Measurements from ENCODE around the gene PFKM.
"Not testable (repeated sequence)": the region's sequence is repeated elsewhere in the genome, so short reads cannot be mapped to it uniquely, and the experiment has no call there.

The PFKM gene

DNA sequence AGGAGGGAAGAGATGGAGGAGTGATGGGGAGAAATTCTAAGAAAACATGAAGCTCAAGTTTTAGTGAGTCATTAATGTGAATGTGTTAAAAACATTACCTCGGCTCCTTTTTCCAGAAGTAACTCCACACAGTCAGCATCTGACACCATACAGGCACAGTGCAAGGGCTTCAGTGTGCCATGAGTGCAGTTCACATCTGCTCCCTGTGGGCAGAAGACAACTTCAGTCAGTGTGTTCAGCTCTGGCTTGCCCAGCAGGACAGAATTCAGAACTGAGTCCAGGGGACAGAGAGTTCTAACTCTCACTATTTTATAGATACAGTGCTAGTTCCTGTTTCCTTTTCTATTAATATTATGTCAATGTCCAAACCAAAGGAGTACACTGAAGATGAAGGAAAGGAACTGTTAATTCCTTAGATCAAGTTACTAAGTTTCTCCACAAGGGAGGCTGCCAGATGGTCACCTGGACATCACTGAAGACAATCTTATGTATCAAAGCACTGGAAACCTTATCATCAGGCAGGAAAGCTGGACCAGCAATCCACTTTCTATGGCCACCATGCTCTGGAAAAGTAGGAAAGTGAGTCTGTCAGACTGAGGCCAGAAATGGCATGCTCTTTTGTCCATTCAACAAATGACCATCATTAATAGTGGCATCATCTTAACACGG lies 32.1 kb downstream of the PFKM start:
- Histone ChIP-seq H3K36me3 (ENCODE audit: low read depth) (peaks cover 60% of the 10 kb centered on the region), H3K4me3 (ENCODE audit: severe bottlenecking) (no peak overlapping the region)

DNA sequence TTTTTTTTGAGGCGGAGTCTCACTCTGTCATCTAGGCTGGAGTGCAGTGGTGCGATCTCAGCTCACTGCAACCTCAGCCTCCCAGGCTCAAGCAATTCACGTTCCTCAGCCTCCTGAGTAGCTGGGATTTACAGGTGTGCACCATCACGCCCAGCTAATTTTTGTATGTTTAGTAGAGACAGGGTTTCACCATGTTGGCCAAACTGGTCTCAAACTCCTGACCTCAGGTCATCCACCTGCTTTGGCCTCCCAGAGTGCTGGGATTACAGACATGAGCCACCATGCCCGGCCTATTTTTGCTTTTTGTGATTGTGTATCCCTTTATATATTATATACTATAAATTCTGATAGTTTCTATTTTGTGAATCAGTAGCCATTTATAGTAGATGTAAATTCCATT lies 36.6 kb downstream of the PFKM start:
- not testable (repeated sequence) for DNase-seq (ENCODE audit: low spot score); H3K9me3 ChIP-seq (ENCODE audit: severe bottlenecking); H3K4me3 ChIP-seq (ENCODE audit: severe bottlenecking); ATAC-seq (ENCODE audit: low read depth); H3K4me1 ChIP-seq (ENCODE audit: insufficient read depth, poor library complexity, severe bottlenecking); H3K27ac ChIP-seq (ENCODE audit: poor library complexity, severe bottlenecking); H3K27me3 ChIP-seq (ENCODE audit: insufficient read depth, poor library complexity, severe bottlenecking)
- H3K36me3 ChIP-seq (ENCODE audit: low read depth) = peaks cover 30% of the 10 kb centered on the region

More for the DNA sequence above, 32.1 kb downstream of the PFKM start:
- Histone ChIP-seq H3K9me3 (ENCODE audit: severe bottlenecking) (no peaks in the 10 kb centered on the region), H3K27me3 (ENCODE audit: insufficient read depth, poor library complexity, severe bottlenecking) (no peaks in the 10 kb centered on the region), H3K27ac (ENCODE audit: poor library complexity, severe bottlenecking) (no peak overlapping the region), H3K4me1 (ENCODE audit: insufficient read depth, poor library complexity, severe bottlenecking) (no peaks in the 10 kb centered on the region)
- 0 out of 3 replicates have a peak, but pooled peaks have one; percentile 29 for ATAC-seq (ENCODE audit: low read depth)
- DNase-seq (ENCODE audit: low spot score) = no peak
- TF ChIP-seq, protein P1, sequence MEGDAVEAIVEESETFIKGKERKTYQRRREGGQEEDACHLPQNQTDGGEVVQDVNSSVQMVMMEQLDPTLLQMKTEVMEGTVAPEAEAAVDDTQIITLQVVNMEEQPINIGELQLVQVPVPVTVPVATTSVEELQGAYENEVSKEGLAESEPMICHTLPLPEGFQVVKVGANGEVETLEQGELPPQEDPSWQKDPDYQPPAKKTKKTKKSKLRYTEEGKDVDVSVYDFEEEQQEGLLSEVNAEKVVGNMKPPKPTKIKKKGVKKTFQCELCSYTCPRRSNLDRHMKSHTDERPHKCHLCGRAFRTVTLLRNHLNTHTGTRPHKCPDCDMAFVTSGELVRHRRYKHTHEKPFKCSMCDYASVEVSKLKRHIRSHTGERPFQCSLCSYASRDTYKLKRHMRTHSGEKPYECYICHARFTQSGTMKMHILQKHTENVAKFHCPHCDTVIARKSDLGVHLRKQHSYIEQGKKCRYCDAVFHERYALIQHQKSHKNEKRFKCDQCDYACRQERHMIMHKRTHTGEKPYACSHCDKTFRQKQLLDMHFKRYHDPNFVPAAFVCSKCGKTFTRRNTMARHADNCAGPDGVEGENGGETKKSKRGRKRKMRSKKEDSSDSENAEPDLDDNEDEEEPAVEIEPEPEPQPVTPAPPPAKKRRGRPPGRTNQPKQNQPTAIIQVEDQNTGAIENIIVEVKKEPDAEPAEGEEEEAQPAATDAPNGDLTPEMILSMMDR (IDR thresholded peaks at IDR 0.05; ENCODE audit: poor library complexity, severe bottlenecking) = no peak

DNA sequence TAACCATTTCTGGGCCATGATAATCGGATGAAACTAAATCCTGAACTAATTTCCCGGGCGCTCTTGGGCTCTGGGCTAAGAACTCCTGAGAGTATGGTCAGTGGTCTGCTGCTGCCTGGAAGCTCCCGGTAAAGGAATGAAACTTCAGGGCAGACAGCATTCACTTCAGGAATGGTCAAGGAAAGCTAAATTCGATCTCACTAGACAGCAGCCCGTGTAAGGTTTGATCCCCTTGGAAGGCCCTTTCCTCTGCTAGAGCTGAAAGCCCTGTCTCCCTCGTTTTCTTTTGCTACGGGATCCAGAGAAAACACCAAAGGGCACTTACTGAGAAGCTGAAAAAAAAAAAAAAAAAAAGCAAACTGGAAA lies 37.5 kb downstream of the PFKM start:
- peak overlapping the region; percentile 71 for H3K4me3 ChIP-seq (ENCODE audit: severe bottlenecking)
- no peak overlapping the region for H3K27ac ChIP-seq (ENCODE audit: poor library complexity, severe bottlenecking)

DNA sequence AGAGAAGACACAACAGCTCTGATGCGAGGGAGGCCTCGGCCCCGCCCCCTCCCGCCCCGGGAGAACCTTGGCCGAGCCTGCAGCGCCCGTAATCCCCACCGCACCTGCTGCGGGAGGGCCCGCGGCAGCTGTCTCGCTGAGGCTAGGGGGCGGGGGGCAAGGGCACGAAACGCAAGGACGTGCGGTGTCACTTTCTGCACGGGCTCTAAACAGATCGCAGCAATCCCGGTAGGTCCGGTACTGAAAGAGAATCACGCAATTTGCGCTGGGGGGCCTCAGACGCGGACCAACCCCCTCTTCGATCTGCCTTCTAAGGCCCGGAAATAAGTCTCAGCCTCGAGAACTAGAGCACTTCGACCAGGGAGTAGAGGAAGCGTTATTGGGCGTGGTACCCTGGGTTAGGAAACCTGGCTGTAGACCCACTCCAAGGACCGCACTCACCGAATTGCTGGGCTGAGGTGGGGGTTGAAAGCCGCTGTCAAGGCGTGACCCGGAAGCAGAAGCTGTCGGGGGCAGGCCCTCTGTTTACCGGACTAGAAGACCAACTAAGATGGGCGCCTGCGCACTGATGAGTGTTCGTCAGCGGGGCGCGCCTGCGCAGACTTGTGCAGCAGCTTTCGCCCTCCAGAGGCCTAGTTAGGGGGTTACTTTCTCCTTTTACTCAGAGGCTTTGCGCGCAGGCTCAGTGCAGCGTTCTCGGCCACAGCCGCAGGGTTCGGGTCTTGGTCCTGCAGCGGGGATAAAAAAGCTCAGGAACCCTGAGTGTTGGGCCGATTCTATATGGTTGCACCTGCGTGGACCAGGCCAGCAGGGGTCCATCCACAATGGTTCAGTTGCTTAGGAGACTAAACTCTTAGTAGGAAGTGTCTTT lies 38.1 kb downstream of the PFKM start, which contains the start of gene ASB8:
Gene ASB8 (minus strand): TSS at position 498 of the 871 bp plus-strand sequence. CDS start 4,019 bp downstream, outside the sequence.
- Histone ChIP-seq H3K27me3 (ENCODE audit: insufficient read depth, poor library complexity, severe bottlenecking) (no peaks in the 10 kb centered on the region), H3K4me3 (ENCODE audit: severe bottlenecking) (peak within 1 kb of the TSS; percentile 71), H3K4me1 (ENCODE audit: insufficient read depth, poor library complexity, severe bottlenecking) (peaks cover 5% of the 10 kb centered on the region), H3K36me3 (ENCODE audit: low read depth) (peaks cover 19% of the 10 kb centered on the region), H3K27ac (ENCODE audit: poor library complexity, severe bottlenecking) (no peak within 1 kb of the TSS), H3K9me3 (ENCODE audit: severe bottlenecking) (no peaks in the 10 kb centered on the region)
- DNase-seq (ENCODE audit: low spot score) = peak; percentile 96
- TF ChIP-seq, protein P1 (IDR thresholded peaks at IDR 0.05; ENCODE audit: poor library complexity, severe bottlenecking) = peak; percentile 54
- ATAC-seq (ENCODE audit: low read depth) = peak; percentile 91

More for the DNA sequence above, 37.5 kb downstream of the PFKM start:
- Histone ChIP-seq H3K4me1 (ENCODE audit: insufficient read depth, poor library complexity, severe bottlenecking) (peaks cover 5% of the 10 kb centered on the region), H3K9me3 (ENCODE audit: severe bottlenecking) (no peaks in the 10 kb centered on the region), H3K36me3 (ENCODE audit: low read depth) (peaks cover 22% of the 10 kb centered on the region), H3K27me3 (ENCODE audit: insufficient read depth, poor library complexity, severe bottlenecking) (no peaks in the 10 kb centered on the region)
- TF ChIP-seq, protein P1 (IDR thresholded peaks at IDR 0.05; ENCODE audit: poor library complexity, severe bottlenecking) = no peak
- ATAC-seq (ENCODE audit: low read depth) (no peak), DNase-seq (ENCODE audit: low spot score) (no peak)

DNA sequence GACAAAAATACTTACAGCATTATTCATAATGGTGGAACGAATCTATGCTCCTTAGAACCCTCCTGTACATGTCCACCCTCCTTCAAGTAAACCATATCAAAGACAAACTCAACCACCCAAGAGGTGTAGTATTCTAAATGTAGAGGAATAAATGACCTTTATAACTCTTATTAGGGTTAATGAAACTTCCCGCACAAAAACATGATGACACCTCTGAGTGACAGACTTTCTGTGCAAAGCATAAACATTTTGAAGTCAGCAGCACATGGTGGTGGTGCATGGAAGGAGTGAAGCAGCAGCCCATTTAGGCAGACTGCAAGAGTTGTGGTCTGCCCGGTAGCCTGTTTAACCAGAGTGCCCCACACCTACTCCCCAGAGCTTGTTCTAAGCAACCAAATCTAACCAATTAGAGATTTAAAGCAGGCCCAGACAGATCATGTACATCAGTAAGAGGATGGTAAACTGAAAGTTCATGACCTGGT lies 38.8 kb downstream of the PFKM start:
- H3K4me3 ChIP-seq (ENCODE audit: severe bottlenecking) = peak overlapping the region; percentile 71
- no peaks in the 10 kb centered on the region for H3K27me3 ChIP-seq (ENCODE audit: insufficient read depth, poor library complexity, severe bottlenecking)
- peaks cover 13% of the 10 kb centered on the region for H3K36me3 ChIP-seq (ENCODE audit: low read depth)
- peaks cover 5% of the 10 kb centered on the region for H3K4me1 ChIP-seq (ENCODE audit: insufficient read depth, poor library complexity, severe bottlenecking)
- TF ChIP-seq, protein P1 (IDR thresholded peaks at IDR 0.05; ENCODE audit: poor library complexity, severe bottlenecking) = no peak
- no peak for DNase-seq (ENCODE audit: low spot score)
- H3K27ac ChIP-seq (ENCODE audit: poor library complexity, severe bottlenecking) = no peak overlapping the region
- ATAC-seq (ENCODE audit: low read depth) = no peak
- H3K9me3 ChIP-seq (ENCODE audit: severe bottlenecking) = no peaks in the 10 kb centered on the region

All from RWPE2 (cell line).